ENCODE measurements around the gene RAB3C.

The RAB3C gene

GRCh38 chr5:58752104-58752503, 169.2 kb downstream of the RAB3C start:
- no peak for TF ChIP-seq CTCF (IDR thresholded peaks at IDR 0.05)

GRCh38 chr5:58753446-58753845, 170.6 kb downstream of the RAB3C start:
- no peak for TF ChIP-seq CTCF (IDR thresholded peaks at IDR 0.05)

GRCh38 chr5:58754250-58754649, 171.4 kb downstream of the RAB3C start:
- TF ChIP-seq CTCF (IDR thresholded peaks at IDR 0.05), result no peak

- TF ChIP-seq CTCF (IDR thresholded peaks at IDR 0.05), result no peak
Measured at GRCh38 chr5:58755397-58755796, 172.5 kb downstream of the RAB3C start.

GRCh38 chr5:58759745-58760144, 176.9 kb downstream of the RAB3C start:
- no peak for TF ChIP-seq CTCF (IDR thresholded peaks at IDR 0.05)

GRCh38 chr5:58760222-58760621, 177.3 kb downstream of the RAB3C start:
- no peak for TF ChIP-seq CTCF (IDR thresholded peaks at IDR 0.05)

GRCh38 chr5:58761407-58761806, 178.5 kb downstream of the RAB3C start:
- no peak for TF ChIP-seq CTCF (IDR thresholded peaks at IDR 0.05)

- no peak for TF ChIP-seq CTCF (IDR thresholded peaks at IDR 0.05)
Measured at GRCh38 chr5:58763390-58763789, 180.5 kb downstream of the RAB3C start.
